ENCODE results near the gene PRAF2. TPM values are rescaled to one million over a fixed set of nuclear protein-coding genes. Genes with fewer than 3 reads are reported as not detected.

PRAF2 gene
- total RNA-seq, 1 experiment from 2014 or later = 0.07 TPM

DNA sequence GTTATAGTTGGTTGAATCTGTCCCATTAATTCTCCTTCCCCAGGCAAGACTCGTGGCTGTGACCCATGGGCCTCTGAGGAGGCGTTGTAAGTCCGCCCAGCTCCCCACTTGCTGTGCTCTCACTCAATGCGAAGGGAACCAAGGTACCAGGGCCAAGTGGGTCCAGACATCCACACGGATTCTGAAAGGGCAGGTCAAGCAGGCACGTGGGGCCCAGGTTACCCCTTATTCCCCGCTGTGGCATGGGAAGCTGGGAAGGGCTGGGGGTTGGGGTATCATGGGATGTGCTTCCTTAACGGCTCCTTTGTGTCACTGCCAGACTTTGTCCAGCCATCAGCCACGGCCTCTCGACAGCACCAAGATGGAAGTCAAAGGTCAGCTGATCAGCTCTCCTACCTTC lies 11.9 kb downstream of the PRAF2 start:
- ATAC-seq (no peak), DNase-seq (no peak)
- H3F3A ChIP-seq (ENCODE audit: low read length, unreplicated experiment) = no peaks in the 10 kb centered on the region
- H3K27me3 ChIP-seq (ENCODE audit: low read length) = no peaks in the 10 kb centered on the region
- TF ChIP-seq EZH2 (IDR thresholded peaks at IDR 0.05; ENCODE audit: low read length, unreplicated experiment) = no peak
- TF ChIP-seq EZH2phosphoT487 (IDR thresholded peaks at IDR 0.05; ENCODE audit: borderline replicate concordance, low read length) = no peak
- TF ChIP-seq, protein P1, sequence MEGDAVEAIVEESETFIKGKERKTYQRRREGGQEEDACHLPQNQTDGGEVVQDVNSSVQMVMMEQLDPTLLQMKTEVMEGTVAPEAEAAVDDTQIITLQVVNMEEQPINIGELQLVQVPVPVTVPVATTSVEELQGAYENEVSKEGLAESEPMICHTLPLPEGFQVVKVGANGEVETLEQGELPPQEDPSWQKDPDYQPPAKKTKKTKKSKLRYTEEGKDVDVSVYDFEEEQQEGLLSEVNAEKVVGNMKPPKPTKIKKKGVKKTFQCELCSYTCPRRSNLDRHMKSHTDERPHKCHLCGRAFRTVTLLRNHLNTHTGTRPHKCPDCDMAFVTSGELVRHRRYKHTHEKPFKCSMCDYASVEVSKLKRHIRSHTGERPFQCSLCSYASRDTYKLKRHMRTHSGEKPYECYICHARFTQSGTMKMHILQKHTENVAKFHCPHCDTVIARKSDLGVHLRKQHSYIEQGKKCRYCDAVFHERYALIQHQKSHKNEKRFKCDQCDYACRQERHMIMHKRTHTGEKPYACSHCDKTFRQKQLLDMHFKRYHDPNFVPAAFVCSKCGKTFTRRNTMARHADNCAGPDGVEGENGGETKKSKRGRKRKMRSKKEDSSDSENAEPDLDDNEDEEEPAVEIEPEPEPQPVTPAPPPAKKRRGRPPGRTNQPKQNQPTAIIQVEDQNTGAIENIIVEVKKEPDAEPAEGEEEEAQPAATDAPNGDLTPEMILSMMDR (conservative IDR thresholded peaks at IDR 0.05; ENCODE audit: low read depth, low read length) = no peak
- H3K27ac ChIP-seq (ENCODE audit: low read length) = no peak overlapping the region
- H2AFZ ChIP-seq (ENCODE audit: low read length) = no peak overlapping the region
- no TSS peak for BruUV-seq (replicated peaks)
- H4K20me1 ChIP-seq (ENCODE audit: low read length) = no peaks in the 10 kb centered on the region
- peaks cover 18% of the 10 kb centered on the region for H3K79me2 ChIP-seq (ENCODE audit: low read length)
- H3K9me2 ChIP-seq (replicated peaks; ENCODE audit: low read length) = no peaks in the 10 kb centered on the region
- H3K9ac ChIP-seq (ENCODE audit: low read length) = no peak overlapping the region
- no peak overlapping the region for H3K4me3 ChIP-seq (ENCODE audit: low read length)
- ChIA-PET POLR2A (ENCODE audit: unreplicated experiment) (no interaction called here), CTCF (no interaction called here)
- H3K4me2 ChIP-seq (ENCODE audit: low read length) = no peak overlapping the region
- H3K4me1 ChIP-seq (ENCODE audit: insufficient read depth, low read length) = 0 out of 2 replicates have a peak, but pooled peaks cover 4% of the 10 kb centered on the region
- intact Hi-C loops (cut with micrococcal nuclease) = no loop called here
- no peaks in the 10 kb centered on the region for H3K9me3 ChIP-seq (ENCODE audit: low read length)
- no peaks in the 10 kb centered on the region for H3K36me3 ChIP-seq (ENCODE audit: low read depth, low read length)

DNA sequence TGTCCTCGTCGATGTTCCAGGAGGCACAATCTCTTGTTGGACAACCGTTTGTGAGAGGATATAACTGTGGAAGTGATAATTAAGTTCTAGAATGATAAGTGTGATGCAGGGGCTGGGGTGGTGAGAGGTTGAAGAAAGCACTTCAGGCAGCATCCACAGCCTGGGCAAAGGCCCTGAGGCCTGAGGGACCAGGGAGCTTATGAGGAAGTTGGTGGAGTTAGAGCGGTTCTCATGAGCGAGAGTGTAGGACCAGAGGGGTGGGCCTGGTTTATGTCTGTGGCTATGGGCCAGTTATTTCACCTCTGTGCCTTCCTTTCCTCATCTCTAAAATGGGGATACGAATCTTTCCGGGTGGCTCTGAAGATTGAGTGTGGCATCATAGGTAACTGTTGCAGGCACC lies 12.3 kb downstream of the PRAF2 start:
- POLR2A ChIA-PET (ENCODE audit: unreplicated experiment) = no interaction called here
- H3K4me3 ChIP-seq (ENCODE audit: low read length) = no peak overlapping the region
- no peak overlapping the region for H3K27ac ChIP-seq (ENCODE audit: low read length)
- H3K4me2 ChIP-seq (ENCODE audit: low read length) = no peak overlapping the region
- intact Hi-C loops (cut with micrococcal nuclease) = no loop called here
- no TSS peak for BruUV-seq (replicated peaks)
- DNase-seq = no peak
- CTCF ChIA-PET = no interaction called here
- H3K79me2 ChIP-seq (ENCODE audit: low read length) = peaks cover 18% of the 10 kb centered on the region
- H3K27me3 ChIP-seq (ENCODE audit: low read length) = no peaks in the 10 kb centered on the region
- H3K9me2 ChIP-seq (replicated peaks; ENCODE audit: low read length) = no peaks in the 10 kb centered on the region
- no peaks in the 10 kb centered on the region for H4K20me1 ChIP-seq (ENCODE audit: low read length)
- H3F3A ChIP-seq (ENCODE audit: low read length, unreplicated experiment) = no peaks in the 10 kb centered on the region
- no peaks in the 10 kb centered on the region for H3K36me3 ChIP-seq (ENCODE audit: low read depth, low read length)
- TF ChIP-seq EZH2 (IDR thresholded peaks at IDR 0.05; ENCODE audit: low read length, unreplicated experiment) (no peak), EZH2phosphoT487 (IDR thresholded peaks at IDR 0.05; ENCODE audit: borderline replicate concordance, low read length) (no peak)
- TF ChIP-seq, protein P1 (conservative IDR thresholded peaks at IDR 0.05; ENCODE audit: low read depth, low read length) = no peak
- no peak for ATAC-seq
- no peaks in the 10 kb centered on the region for H3K9me3 ChIP-seq (ENCODE audit: low read length)
- no peak overlapping the region for H3K9ac ChIP-seq (ENCODE audit: low read length)
- no peak overlapping the region for H2AFZ ChIP-seq (ENCODE audit: low read length)
- 0 out of 2 replicates have a peak, but pooled peaks cover 4% of the 10 kb centered on the region for H3K4me1 ChIP-seq (ENCODE audit: insufficient read depth, low read length)

DNA sequence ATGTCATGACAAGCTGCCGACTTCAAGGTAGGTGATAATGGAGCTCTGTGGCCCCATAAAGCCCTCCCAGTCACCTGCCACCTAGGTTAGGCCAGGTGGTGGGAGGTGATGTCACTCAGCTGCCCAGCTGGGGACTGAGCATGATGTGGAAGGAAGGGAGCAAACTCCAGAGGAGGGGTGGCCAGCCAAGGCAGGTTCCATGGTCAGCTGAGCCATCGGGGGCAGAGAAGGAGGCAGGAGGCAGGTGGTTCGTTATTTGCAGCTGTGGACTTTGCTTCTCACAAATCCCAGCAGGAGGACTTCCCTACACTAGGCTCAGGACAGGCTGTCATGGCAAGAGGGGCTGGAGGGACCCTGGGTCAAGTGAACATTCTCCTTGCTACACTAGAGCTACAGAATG lies 12.9 kb downstream of the PRAF2 start:
- Histone ChIP-seq H3K4me3 (ENCODE audit: low read length) (no peak overlapping the region), H3F3A (ENCODE audit: low read length, unreplicated experiment) (no peaks in the 10 kb centered on the region), H3K4me1 (ENCODE audit: insufficient read depth, low read length) (0 out of 2 replicates have a peak, but pooled peaks cover 4% of the 10 kb centered on the region), H3K9me3 (ENCODE audit: low read length) (no peaks in the 10 kb centered on the region), H3K4me2 (ENCODE audit: low read length) (no peak overlapping the region), H4K20me1 (ENCODE audit: low read length) (no peaks in the 10 kb centered on the region), H2AFZ (ENCODE audit: low read length) (no peak overlapping the region), H3K36me3 (ENCODE audit: low read depth, low read length) (no peaks in the 10 kb centered on the region), H3K9ac (ENCODE audit: low read length) (no peak overlapping the region), H3K79me2 (ENCODE audit: low read length) (peaks cover 18% of the 10 kb centered on the region), H3K27ac (ENCODE audit: low read length) (no peak overlapping the region), H3K9me2 (replicated peaks; ENCODE audit: low read length) (no peaks in the 10 kb centered on the region), H3K27me3 (ENCODE audit: low read length) (no peaks in the 10 kb centered on the region)
- BruUV-seq (replicated peaks) = no TSS peak
- ChIA-PET POLR2A (ENCODE audit: unreplicated experiment) (no interaction called here), CTCF (no interaction called here)
- TF ChIP-seq, protein P1 (conservative IDR thresholded peaks at IDR 0.05; ENCODE audit: low read depth, low read length) = no peak
- TF ChIP-seq EZH2phosphoT487 (IDR thresholded peaks at IDR 0.05; ENCODE audit: borderline replicate concordance, low read length) (no peak), EZH2 (IDR thresholded peaks at IDR 0.05; ENCODE audit: low read length, unreplicated experiment) (no peak)
- intact Hi-C loops (cut with micrococcal nuclease) = no loop called here
- DNase-seq (no peak), ATAC-seq (no peak)

Data from PC-3 (cell line).